ENCODE results near the gene LRP4. TPM values are rescaled to one million over a fixed set of nuclear protein-coding genes. Genes with fewer than 3 reads are reported as not detected.

Gene LRP4
- total RNA-seq, 1 donor from 2014 or later, result 6.6 TPM

DNA sequence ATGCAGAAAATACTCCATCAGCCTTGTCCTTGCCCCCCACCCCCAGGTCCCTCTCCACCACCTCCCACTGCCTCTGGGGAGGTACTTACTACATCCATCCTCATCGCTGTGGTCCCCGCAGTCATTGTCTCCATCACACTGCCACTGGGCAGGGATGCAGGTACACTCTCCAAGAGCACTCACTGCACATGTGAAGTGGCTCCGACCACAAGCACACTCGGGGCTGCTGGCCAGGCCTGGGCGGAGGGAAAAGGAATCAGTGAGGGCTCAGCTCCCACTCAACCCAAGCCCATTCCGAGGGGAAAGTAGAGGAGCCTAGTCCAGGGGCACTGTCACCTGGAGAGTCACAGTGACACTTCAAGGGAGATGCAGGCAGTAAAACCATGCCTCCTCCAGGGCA, 15.7 kb downstream of the LRP4 start:
- H3K9me3 ChIP-seq, result no peaks in the 10 kb centered on the region
- H3K4me1 ChIP-seq, result no peaks in the 10 kb centered on the region
- intact Hi-C loops (cut with DNase I), result no loop called here
- no peak overlapping the region for H3K4me3 ChIP-seq
- TF ChIP-seq, protein P1, sequence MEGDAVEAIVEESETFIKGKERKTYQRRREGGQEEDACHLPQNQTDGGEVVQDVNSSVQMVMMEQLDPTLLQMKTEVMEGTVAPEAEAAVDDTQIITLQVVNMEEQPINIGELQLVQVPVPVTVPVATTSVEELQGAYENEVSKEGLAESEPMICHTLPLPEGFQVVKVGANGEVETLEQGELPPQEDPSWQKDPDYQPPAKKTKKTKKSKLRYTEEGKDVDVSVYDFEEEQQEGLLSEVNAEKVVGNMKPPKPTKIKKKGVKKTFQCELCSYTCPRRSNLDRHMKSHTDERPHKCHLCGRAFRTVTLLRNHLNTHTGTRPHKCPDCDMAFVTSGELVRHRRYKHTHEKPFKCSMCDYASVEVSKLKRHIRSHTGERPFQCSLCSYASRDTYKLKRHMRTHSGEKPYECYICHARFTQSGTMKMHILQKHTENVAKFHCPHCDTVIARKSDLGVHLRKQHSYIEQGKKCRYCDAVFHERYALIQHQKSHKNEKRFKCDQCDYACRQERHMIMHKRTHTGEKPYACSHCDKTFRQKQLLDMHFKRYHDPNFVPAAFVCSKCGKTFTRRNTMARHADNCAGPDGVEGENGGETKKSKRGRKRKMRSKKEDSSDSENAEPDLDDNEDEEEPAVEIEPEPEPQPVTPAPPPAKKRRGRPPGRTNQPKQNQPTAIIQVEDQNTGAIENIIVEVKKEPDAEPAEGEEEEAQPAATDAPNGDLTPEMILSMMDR (IDR thresholded peaks at IDR 0.05), result no peak
- H3K36me3 ChIP-seq, result no peaks in the 10 kb centered on the region
- DNase-seq (no peak), ATAC-seq (peak in 1 of 2 donors; percentile 65)
- no peaks in the 10 kb centered on the region for H3K27me3 ChIP-seq (ENCODE audit: low read depth)
- H3K27ac ChIP-seq, result no peak overlapping the region

DNA sequence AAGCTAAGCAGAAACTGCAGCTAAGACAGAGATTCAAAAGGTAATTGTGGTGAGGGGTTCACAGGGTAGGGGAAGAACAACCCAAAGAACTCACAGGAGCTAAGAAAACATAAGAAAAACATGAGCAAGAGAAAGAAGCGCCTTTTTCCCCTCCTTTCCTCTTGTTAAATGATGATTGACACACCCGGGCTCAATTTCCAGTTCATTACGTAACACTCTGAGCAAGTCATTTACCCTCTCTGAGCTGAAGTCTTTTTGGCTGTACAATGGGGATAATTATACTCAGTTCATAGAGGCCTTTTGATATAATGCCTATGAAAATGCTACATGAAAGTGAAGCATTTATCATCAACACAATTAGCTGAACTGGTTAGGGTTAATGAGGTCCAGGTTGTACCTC, 17.2 kb downstream of the LRP4 start:
- intact Hi-C loops (cut with DNase I), result no loop called here
- no peaks in the 10 kb centered on the region for H3K27me3 ChIP-seq (ENCODE audit: low read depth)
- ATAC-seq, result no peak

DNA sequence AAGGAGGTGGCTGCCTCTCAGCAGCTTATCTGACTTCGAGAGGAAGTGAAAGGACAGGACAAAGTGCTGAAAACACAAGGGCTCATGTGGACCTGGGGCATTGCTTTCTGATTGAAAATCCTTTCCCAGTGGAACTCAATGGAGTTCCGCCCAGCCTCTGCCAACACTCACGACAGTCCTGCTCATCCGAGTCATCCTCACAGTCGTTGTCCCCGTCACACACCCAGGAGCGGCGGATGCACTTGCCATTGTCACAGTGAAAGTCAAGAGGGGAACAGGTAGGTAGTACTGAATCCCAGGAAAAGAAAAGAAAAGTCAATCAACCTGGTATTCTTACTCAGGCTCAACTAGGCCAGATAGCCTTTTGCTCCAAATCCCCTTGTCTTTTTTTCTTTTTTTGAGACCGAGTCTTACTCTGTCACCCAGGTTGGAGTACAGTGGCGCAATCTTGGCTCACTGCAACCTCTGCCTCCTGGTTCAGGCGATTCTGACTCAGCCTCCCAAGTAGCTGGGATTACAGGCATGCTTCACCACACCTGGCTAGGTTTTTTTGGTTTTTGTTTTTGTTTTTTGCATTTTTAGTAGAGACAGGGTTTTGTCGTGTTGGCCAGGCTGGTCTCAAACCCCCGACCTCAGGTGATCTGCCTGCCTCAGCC, 18.1 kb downstream of the LRP4 start:
- DNase-seq, result no peak
- TF ChIP-seq, protein P1 (IDR thresholded peaks at IDR 0.05), result no peak
- Histone ChIP-seq H3K4me3 (no peak overlapping the region), H3K9me3 (no peaks in the 10 kb centered on the region), H3K27ac (no peak overlapping the region), H3K27me3 (ENCODE audit: low read depth) (no peaks in the 10 kb centered on the region), H3K4me1 (no peaks in the 10 kb centered on the region), H3K36me3 (no peaks in the 10 kb centered on the region)
- ATAC-seq, result no peak
- intact Hi-C loops (cut with DNase I), result no loop called here

More for the DNA sequence above, 17.2 kb downstream of the LRP4 start:
- Histone ChIP-seq H3K9me3 (no peaks in the 10 kb centered on the region), H3K4me3 (no peak overlapping the region), H3K36me3 (no peaks in the 10 kb centered on the region), H3K4me1 (no peaks in the 10 kb centered on the region), H3K27ac (no peak overlapping the region)
- DNase-seq, result no peak
- TF ChIP-seq, protein P1 (IDR thresholded peaks at IDR 0.05), result no peak

DNA sequence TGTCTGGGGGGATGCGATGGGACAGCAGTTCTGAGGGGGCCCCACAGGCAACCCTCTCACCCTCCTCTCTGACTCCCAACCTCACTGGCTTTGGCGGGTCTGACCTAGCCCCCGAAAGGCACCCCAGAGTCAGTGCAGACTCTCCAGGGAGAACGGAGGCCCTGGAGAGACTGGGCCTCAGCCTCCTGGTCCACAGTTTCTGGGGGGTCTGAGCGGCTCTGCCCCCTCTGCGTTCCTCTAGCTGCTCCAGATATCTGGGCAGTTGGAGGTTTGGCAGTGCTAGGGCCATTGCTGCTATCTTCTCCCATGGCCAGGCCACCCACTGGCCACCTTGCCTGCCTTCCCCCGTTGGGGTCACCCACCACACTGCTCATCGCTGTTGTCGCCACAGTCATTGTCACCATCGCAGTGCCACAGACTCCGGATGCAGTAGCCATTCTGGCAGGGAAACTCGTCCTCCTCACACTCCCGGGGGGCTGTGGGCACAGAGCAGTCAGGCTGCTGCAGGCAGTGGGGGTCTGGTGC, 18.8 kb downstream of the LRP4 start:
- no peak overlapping the region for H3K27ac ChIP-seq
- TF ChIP-seq, protein P1 (IDR thresholded peaks at IDR 0.05), result no peak
- intact Hi-C loops (cut with DNase I), result no loop called here
- H3K36me3 ChIP-seq, result no peaks in the 10 kb centered on the region
- H3K4me1 ChIP-seq, result no peaks in the 10 kb centered on the region
- no peak overlapping the region for H3K4me3 ChIP-seq
- ATAC-seq (no peak), DNase-seq (no peak)
- H3K9me3 ChIP-seq, result no peaks in the 10 kb centered on the region
- no peaks in the 10 kb centered on the region for H3K27me3 ChIP-seq (ENCODE audit: low read depth)

DNA sequence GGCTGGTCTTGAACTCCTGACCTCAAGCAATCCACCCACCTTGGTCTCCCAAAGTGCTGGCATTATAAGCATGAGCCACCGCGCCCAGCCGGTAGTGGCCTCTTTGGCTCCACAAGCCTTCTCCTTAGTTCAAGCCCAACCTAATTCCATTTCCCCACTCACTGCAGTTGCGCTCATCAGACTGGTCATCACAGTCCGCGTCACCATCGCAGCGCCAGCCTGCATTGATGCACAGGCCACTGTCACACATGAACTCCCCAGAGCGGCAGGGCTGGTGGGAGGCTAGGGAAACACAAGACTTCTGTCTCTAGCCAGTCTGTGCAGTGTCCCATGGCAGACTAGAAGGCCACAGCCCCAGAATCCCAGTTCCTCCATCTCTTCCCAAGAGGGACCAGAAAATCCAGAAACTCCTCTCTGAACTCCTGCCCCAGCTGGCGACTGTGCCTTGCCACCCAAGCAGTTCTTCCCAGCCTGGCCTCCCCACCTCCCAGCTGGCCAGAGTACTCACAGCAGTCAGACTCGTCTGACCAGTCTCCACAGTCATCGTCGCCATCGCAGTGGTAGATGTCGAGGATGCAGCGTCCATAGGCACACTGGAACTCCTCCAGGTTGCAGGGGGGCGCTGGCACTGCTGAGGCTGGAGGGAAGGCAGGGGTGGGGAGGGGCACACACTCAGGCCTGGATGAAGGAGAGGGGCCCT, 19.8 kb downstream of the LRP4 start:
- intact Hi-C loops (cut with DNase I), result no loop called here
- Histone ChIP-seq H3K9me3 (no peaks in the 10 kb centered on the region), H3K36me3 (no peaks in the 10 kb centered on the region), H3K27ac (no peak overlapping the region), H3K4me3 (no peak overlapping the region), H3K4me1 (no peaks in the 10 kb centered on the region), H3K27me3 (ENCODE audit: low read depth) (no peaks in the 10 kb centered on the region)
- ATAC-seq, result peak; percentile 38 to 71
- TF ChIP-seq, protein P1 (IDR thresholded peaks at IDR 0.05), result no peak
- no peak for DNase-seq

All from lower lobe of right lung (tissue), 2 donors.